HCT116 (cell line): Measurements from ENCODE around the gene DGCR8. TPM values are rescaled to one million over a fixed set of nuclear protein-coding genes. Genes with fewer than 3 reads are reported as not detected.

Experiments
- ATAC-seq: fragments of 200-7000 bp; cut with Tn5 transposase; 2 replicates; pipeline ENCODE4 v1.9.1; 2020; ENCODE audit warnings: mild to moderate bottlenecking, moderate library complexity
- BruUV-seq: library from RNA; stranded (reverse); fragments of 400-500 nt; replicated peaks from 2 replicates; lab custom pipeline; 2021; lab: Mats Ljungman, UMichigan
- CTCF ChIA-PET: fragments of 300-600 bp; sonication (Branson Sonifier 250); formaldehyde crosslinking; loops from one replicate; lab custom pipeline; 2021; ENCODE audit warnings: antibody characterized with exemption; lab: Charles Lee
- POLR2A ChIA-PET: fragments of 300-600, 350-600 bp; sonication (Branson Sonifier 250); formaldehyde crosslinking; loops from one replicate; lab custom pipeline; 2021; ENCODE audit warnings: antibody characterized with exemption; lab: Charles Lee
- RAD21 ChIA-PET, 2 experiments: fragments of 300-600 bp; sonication (Branson Sonifier 250); formaldehyde crosslinking; loops; one replicate each; lab custom pipeline; 2023; ENCODE audit warnings: low total read pairs in 2 of 2; ENCODE audit not compliant: uncharacterized antibody in 2 of 2, unreplicated experiment in 2 of 2, low non-redundant PET in 1 of 2; lab: Charles Lee
- DNase-seq: peaks from one replicate; pipeline ENCODE4 v3.0.0-alpha.2; 2010; ENCODE audit warnings: low read depth, low spot score
- H2AFZ ChIP-seq: fragments of 200-600 bp; shearing (Covaris generic), sonication (generic); 2 replicates; pipeline ENCODE4 v1.6.1; 2017; ENCODE audit warnings: low read depth, mixed run types, mixed read lengths, antibody characterized with exemption, low read length; ENCODE audit not compliant: poor library complexity, severe bottlenecking
- H3K27ac ChIP-seq: 2 replicates; pipeline ENCODE4 v1.5.1; 2012; ENCODE audit warnings: low read depth, low read length
- H3K27me3 ChIP-seq: fragments of 200-600 bp; sonication (generic); 2 replicates; pipeline ENCODE4 v1.6.1; 2016; ENCODE audit warnings: mixed run types, low read length, mixed read lengths; ENCODE audit not compliant: insufficient read depth
- H3K36me3 ChIP-seq, 2 experiments: fragments of 200-500 bp in 1 of 2; fragments of 200-600 bp in 1 of 2; sonication (Bioruptor generic) in 1 of 2; sonication (generic) in 1 of 2; 2 replicates each; pipeline versions ENCODE4 v1.5.1 to v1.6.1; 2014 to 2016; ENCODE audit warnings: low read length in 2 of 2, inconsistent platforms in 1 of 2, mixed read lengths in 1 of 2, mixed run types in 1 of 2; ENCODE audit not compliant: insufficient read depth in 2 of 2, control insufficient read depth in 1 of 2
- H3K4me1 ChIP-seq, 2 experiments: fragments of 200-600 bp in 1 of 2; sonication (generic) in 1 of 2; 2 replicates each; pipeline versions ENCODE4 v1.5.1 to v1.6.1; 2012 to 2017; ENCODE audit warnings: low read length in 2 of 2, inconsistent platforms in 1 of 2, mild to moderate bottlenecking in 1 of 2, mixed read lengths in 1 of 2, mixed run types in 1 of 2, moderate library complexity in 1 of 2; ENCODE audit not compliant: insufficient read depth in 2 of 2, control insufficient read depth in 1 of 2
- H3K4me2 ChIP-seq: fragments of 200-600 bp; sonication (generic); 2 replicates; pipeline ENCODE4 v1.6.1; 2017; ENCODE audit warnings: mixed run types, low read length, mixed read lengths
- H3K4me3 ChIP-seq, 2 experiments: fragments of 200-600 bp in 1 of 2; sonication (generic) in 1 of 2; replicated peaks in 1 of 2; 2 replicates each; pipeline ENCODE4 v1.5.1; 2011 to 2016; ENCODE audit warnings: low read length in 2 of 2, control low read depth in 1 of 2, low read depth in 1 of 2, mild to moderate bottlenecking in 1 of 2, mixed read lengths in 1 of 2, mixed run types in 1 of 2
- H3K79me2 ChIP-seq: fragments of 200-600 bp; sonication (generic); 2 replicates; pipeline ENCODE4 v1.6.1; 2017; ENCODE audit warnings: mild to moderate bottlenecking, mixed run types, low read length, moderate library complexity, mixed read lengths; ENCODE audit not compliant: insufficient read depth
- H3K9ac ChIP-seq: fragments of 200-600 bp; sonication (generic); 2 replicates; pipeline ENCODE4 v1.6.1; 2016; ENCODE audit warnings: low read length, mixed read lengths
- H3K9me2 ChIP-seq: fragments of 200-600 bp; sonication (generic), shearing (Covaris generic); 2 replicates; pipeline ENCODE4 v1.6.1; 2017; ENCODE audit warnings: mixed run types, mild to moderate bottlenecking, moderate library complexity; ENCODE audit not compliant: insufficient read depth
- H3K9me3 ChIP-seq, 2 experiments: fragments of 200-500 bp in 1 of 2; fragments of 200-600 bp in 1 of 2; sonication (Bioruptor generic) in 1 of 2; sonication (generic) in 1 of 2; 2 replicates each; pipeline ENCODE4 v1.6.1; 2014 to 2017; ENCODE audit warnings: low read length in 2 of 2, mixed read lengths in 2 of 2, inconsistent platforms in 1 of 2, low read depth in 1 of 2, mild to moderate bottlenecking in 1 of 2, mixed run types in 1 of 2, moderate library complexity in 1 of 2; ENCODE audit not compliant: control insufficient read depth in 1 of 2, insufficient read depth in 1 of 2
- H4K20me1 ChIP-seq: fragments of 200-600 bp; sonication (generic), shearing (Covaris generic); 2 replicates; pipeline ENCODE4 v1.6.1; 2017; ENCODE audit warnings: mixed run types, mild to moderate bottlenecking, moderate library complexity; ENCODE audit not compliant: insufficient read depth
- ATF3 ChIP-seq: IDR thresholded peaks from 2 replicates; pipeline ENCODE4 v1.6.1; 2012
- CBX3 ChIP-seq: IDR thresholded peaks from 2 replicates; pipeline ENCODE4 v1.6.1; 2012; ENCODE audit warnings: low read depth
- CEBPB ChIP-seq: IDR thresholded peaks from 2 replicates; pipeline ENCODE4 v1.6.1; 2012; ENCODE audit warnings: low read depth
- EZH2 ChIP-seq: fragments of 200-600 bp; sonication (generic); IDR thresholded peaks from 2 replicates; pipeline ENCODE4 v1.6.1; 2017; ENCODE audit warnings: antibody characterized with exemption, mixed run types
- FOSL1 ChIP-seq: IDR thresholded peaks from 2 replicates; pipeline ENCODE4 v1.6.1; 2012; ENCODE audit warnings: low read depth
- POLR2A ChIP-seq: IDR thresholded peaks from 2 replicates; pipeline ENCODE4 v1.7.0; 2011; ENCODE audit warnings: borderline replicate concordance; ENCODE audit not compliant: insufficient read depth, insufficient read length; ENCODE audit errors: extremely low read depth
- RAD21 ChIP-seq: IDR thresholded peaks from 2 replicates; pipeline ENCODE4 v1.6.1; 2012; ENCODE audit warnings: low read depth, mild to moderate bottlenecking
- SIN3A ChIP-seq: IDR thresholded peaks from 2 replicates; pipeline ENCODE4 v1.6.1; 2012; ENCODE audit warnings: low read depth
- TCF7L2 ChIP-seq: IDR thresholded peaks from 2 replicates; pipeline ENCODE4 v1.7.0; 2011; ENCODE audit warnings: borderline replicate concordance, inconsistent platforms; ENCODE audit not compliant: insufficient read depth, insufficient read length; ENCODE audit errors: extremely low read depth
- ZFX ChIP-seq: fragments of 450-650 bp; IDR thresholded peaks from 2 replicates; pipeline ENCODE4 v1.6.1; 2017
- intact Hi-C: fragments of 100-400 bp; cut with micrococcal nuclease; formaldehyde crosslinking; loops from 2 replicates; pipeline ENCODE4 v1.10.0; 2022
- total RNA-seq: library from RNA; stranded (reverse); gene quantifications from one replicate; pipeline ENCODE4 v1.2.1, GENCODE V29; 2021; ENCODE audit not compliant: unreplicated experiment
- TF ChIP-seq, protein P1 (sequence below): IDR thresholded peaks from 2 replicates; pipeline ENCODE4 v1.6.1; 2011; ENCODE audit warnings: mild to moderate bottlenecking, low read length, moderate library complexity; ENCODE audit not compliant: insufficient replicate concordance; ENCODE audit errors: extremely low read depth
- TF ChIP-seq, protein P2 (sequence below): IDR thresholded peaks from 2 replicates; pipeline ENCODE4 v1.6.1; 2012
- TF ChIP-seq, protein P3 (sequence below), 3 experiments: fragments of 200-600 bp in 1 of 3; sonication (generic) in 1 of 3; IDR thresholded peaks in 2 of 3; conservative IDR thresholded peaks in 1 of 3; 2 replicates each; pipeline ENCODE4 v1.5.1; 2012 to 2017; ENCODE audit warnings: low read depth in 2 of 3, low read length in 2 of 3, antibody characterized with exemption in 1 of 3, borderline replicate concordance in 1 of 3, control low read depth in 1 of 3, mild to moderate bottlenecking in 1 of 3, mixed read lengths in 1 of 3, mixed run types in 1 of 3, moderate library complexity in 1 of 3; ENCODE audit not compliant: insufficient read depth in 1 of 3

The DGCR8 gene
- total RNA-seq, 1 experiment from 2014 or later, result 43.8 TPM

DNA sequence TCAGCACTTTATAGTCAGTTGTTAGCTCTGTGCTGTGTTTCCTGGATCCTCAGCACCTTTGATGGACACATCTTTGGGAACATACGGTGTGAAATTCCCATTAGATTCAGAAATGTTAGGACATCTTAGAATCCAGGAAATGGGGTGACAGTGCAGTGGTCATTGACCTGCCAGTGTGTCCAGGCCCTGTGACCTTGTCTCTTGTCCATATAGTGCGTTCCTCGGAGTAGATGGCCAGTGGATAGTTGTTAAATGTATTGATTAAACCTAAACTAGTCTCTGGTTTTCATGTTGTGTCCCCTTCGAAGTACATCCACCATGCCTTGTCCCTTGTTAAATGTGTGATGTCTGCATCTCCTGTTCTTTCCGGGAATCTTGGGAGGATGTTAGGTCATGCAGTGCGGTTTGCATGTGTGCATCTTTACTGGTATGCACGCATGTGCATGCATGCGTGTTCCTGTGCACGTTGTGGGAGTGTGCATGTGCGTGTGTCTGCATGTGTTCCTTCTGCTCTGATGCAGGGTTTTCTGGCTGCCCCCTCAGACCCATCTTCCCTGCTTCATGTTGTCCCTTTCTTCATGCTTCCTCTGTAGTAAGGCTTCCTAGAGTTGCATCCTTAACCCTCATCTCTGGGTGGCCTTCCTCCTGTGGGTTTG, 4.0 kb downstream of the DGCR8 start (continued):
- TF ChIP-seq, protein P1, sequence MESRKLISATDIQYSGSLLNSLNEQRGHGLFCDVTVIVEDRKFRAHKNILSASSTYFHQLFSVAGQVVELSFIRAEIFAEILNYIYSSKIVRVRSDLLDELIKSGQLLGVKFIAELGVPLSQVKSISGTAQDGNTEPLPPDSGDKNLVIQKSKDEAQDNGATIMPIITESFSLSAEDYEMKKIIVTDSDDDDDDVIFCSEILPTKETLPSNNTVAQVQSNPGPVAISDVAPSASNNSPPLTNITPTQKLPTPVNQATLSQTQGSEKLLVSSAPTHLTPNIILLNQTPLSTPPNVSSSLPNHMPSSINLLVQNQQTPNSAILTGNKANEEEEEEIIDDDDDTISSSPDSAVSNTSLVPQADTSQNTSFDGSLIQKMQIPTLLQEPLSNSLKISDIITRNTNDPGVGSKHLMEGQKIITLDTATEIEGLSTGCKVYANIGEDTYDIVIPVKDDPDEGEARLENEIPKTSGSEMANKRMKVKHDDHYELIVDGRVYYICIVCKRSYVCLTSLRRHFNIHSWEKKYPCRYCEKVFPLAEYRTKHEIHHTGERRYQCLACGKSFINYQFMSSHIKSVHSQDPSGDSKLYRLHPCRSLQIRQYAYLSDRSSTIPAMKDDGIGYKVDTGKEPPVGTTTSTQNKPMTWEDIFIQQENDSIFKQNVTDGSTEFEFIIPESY, result no peak
- TF ChIP-seq, all 23 proteins: peak for 0

GRCh38 chr22:20084547-20085413, 4.7 kb downstream of the DGCR8 start:
- Histone ChIP-seq H3K36me3 (peaks cover 42 to 54% of the 10 kb centered on the region in 2 experiments), H3K9ac (no peak overlapping the region)
- TF ChIP-seq FOSL1 (no peak), RAD21 (no peak), TCF7L2 (no peak), ATF3 (no peak), POLR2A (no peak), SIN3A (no peak), CEBPB (no peak), CBX3 (no peak), ZFX (no peak), EZH2 (no peak)
- TF ChIP-seq, protein P2, sequence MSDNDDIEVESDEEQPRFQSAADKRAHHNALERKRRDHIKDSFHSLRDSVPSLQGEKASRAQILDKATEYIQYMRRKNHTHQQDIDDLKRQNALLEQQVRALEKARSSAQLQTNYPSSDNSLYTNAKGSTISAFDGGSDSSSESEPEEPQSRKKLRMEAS, result peak; percentile 36; the same call in 1 of the 2 replicates
- TF ChIP-seq, protein P3, sequence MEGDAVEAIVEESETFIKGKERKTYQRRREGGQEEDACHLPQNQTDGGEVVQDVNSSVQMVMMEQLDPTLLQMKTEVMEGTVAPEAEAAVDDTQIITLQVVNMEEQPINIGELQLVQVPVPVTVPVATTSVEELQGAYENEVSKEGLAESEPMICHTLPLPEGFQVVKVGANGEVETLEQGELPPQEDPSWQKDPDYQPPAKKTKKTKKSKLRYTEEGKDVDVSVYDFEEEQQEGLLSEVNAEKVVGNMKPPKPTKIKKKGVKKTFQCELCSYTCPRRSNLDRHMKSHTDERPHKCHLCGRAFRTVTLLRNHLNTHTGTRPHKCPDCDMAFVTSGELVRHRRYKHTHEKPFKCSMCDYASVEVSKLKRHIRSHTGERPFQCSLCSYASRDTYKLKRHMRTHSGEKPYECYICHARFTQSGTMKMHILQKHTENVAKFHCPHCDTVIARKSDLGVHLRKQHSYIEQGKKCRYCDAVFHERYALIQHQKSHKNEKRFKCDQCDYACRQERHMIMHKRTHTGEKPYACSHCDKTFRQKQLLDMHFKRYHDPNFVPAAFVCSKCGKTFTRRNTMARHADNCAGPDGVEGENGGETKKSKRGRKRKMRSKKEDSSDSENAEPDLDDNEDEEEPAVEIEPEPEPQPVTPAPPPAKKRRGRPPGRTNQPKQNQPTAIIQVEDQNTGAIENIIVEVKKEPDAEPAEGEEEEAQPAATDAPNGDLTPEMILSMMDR (IDR thresholded peaks at IDR 0.05 in 2 of 3, conservative IDR thresholded peaks at IDR 0.05 in 1 of 3; ENCODE audit: borderline replicate concordance in 1 of 3, insufficient read depth in 1 of 3, low read depth in 2 of 3, low read length in 2 of 3), result peak in 2 of 3 experiments; percentile 60 to 68; a peak in 4 of 6 replicates
- TF ChIP-seq, protein P1, result no peak

More at GRCh38 chr22:20084547-20085413, 4.7 kb downstream of the DGCR8 start:
- POLR2A ChIA-PET, result no interaction called here
- Histone ChIP-seq H2AFZ (no peak overlapping the region), H3K9me3 (no peaks in the 10 kb centered on the region), H3K4me3 (no peak overlapping the region), H3K79me2 (peaks cover 95% of the 10 kb centered on the region), H4K20me1 (peaks cover 11% of the 10 kb centered on the region; the same call in 1 of the 2 replicates), H3K27me3 (no peaks in the 10 kb centered on the region), H3K4me1 (peaks cover 9 to 26% of the 10 kb centered on the region in 2 experiments; a peak in 3 of 4 replicates), H3K27ac (peak overlapping the region; percentile 45; the same call in 1 of the 2 replicates), H3K4me2 (no peak overlapping the region; the same call in 1 of the 2 replicates), H3K9me2 (no peaks in the 10 kb centered on the region)
- BruUV-seq, result no TSS peak
- RAD21 ChIA-PET, result no interaction called here
- DNase-seq (no peak), ATAC-seq (peak; percentile 39)
- CTCF ChIA-PET, result no interaction called here
- intact Hi-C loops, result loop anchor here (10.0 kb wide), 1 partner anchor 100 kb away; no protein-coding TSS in a partner anchor
